ENCODE results near the gene MAGI3. TPM values are rescaled to one million over a fixed set of nuclear protein-coding genes. Genes with fewer than 3 reads are reported as not detected.

The MAGI3 gene
- total RNA-seq, 2 donors from 2014 or later = 1.5 to 3.5 TPM

- Mint-ChIP-seq H3K9me3 (no peaks in the 10 kb centered on the region), H3K36me3 (no peaks in the 10 kb centered on the region), H3K4me3 (no peak overlapping the region), H3K4me1 (ENCODE audit: low read depth in 2 of 2) (no peaks in the 10 kb centered on the region), H3K27me3 (peaks cover 14 to 30% of the 10 kb centered on the region in 2 donors), H3K27ac (no peak overlapping the region)
- no peak for ATAC-seq
- no peak for DNase-seq (ENCODE audit: low spot score)
Measured at GRCh38 chr1:113610372-113610771, 220.1 kb downstream of the MAGI3 start.

DNA sequence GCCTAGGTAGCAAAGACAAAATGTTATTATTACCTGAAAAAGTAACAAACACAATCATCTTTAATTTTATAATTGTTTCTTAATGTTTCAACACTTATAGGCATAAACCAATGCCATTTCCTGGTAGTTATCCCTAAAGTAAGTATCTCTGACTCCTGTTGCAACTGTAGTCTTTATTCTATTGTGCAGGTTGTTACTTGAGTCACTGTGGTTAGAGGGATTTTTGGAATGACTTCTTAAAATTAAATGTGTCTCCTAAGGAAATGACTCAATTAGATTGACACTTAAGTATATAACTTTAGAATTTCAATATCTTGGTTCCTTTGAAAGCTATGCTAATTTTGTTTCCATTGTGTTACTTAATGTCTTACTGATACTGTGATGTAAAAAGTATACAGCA, 225.1 kb downstream of the MAGI3 start:
- Mint-ChIP-seq H3K27ac (no peak overlapping the region), H3K4me1 (ENCODE audit: low read depth in 2 of 2) (no peaks in the 10 kb centered on the region), H3K4me3 (no peak overlapping the region), H3K27me3 (peaks cover 9 to 17% of the 10 kb centered on the region in 2 donors), H3K9me3 (no peaks in the 10 kb centered on the region), H3K36me3 (no peaks in the 10 kb centered on the region)
- DNase-seq (ENCODE audit: low spot score) = no peak
- ATAC-seq = no peak

- ATAC-seq (no peak), DNase-seq (ENCODE audit: low spot score) (no peak)
- no peaks in the 10 kb centered on the region for H3K36me3 Mint-ChIP-seq
- peaks cover 12 to 13% of the 10 kb centered on the region in 2 donors for H3K27me3 Mint-ChIP-seq
- H3K4me1 Mint-ChIP-seq (ENCODE audit: low read depth in 2 of 2) = no peaks in the 10 kb centered on the region
- no peak overlapping the region for H3K27ac Mint-ChIP-seq
- no peak overlapping the region for H3K4me3 Mint-ChIP-seq
- no peaks in the 10 kb centered on the region for H3K9me3 Mint-ChIP-seq
Measured at GRCh38 chr1:113616156-113616555, 225.8 kb downstream of the MAGI3 start.

- no peak overlapping the region for H3K27ac Mint-ChIP-seq
- no peaks in the 10 kb centered on the region for H3K9me3 Mint-ChIP-seq
- DNase-seq (ENCODE audit: low spot score) (no peak), ATAC-seq (no peak)
- H3K36me3 Mint-ChIP-seq = no peaks in the 10 kb centered on the region
- H3K4me1 Mint-ChIP-seq (ENCODE audit: low read depth in 2 of 2) = no peaks in the 10 kb centered on the region
- peaks cover 6 to 10% of the 10 kb centered on the region in 2 donors for H3K27me3 Mint-ChIP-seq
- H3K4me3 Mint-ChIP-seq = no peak overlapping the region
Measured at GRCh38 chr1:113617438-113618141, 227.3 kb downstream of the MAGI3 start.

GRCh38 chr1:113628997-113629396, 238.7 kb downstream of the MAGI3 start:
- Mint-ChIP-seq H3K4me1 (ENCODE audit: low read depth in 2 of 2) (no peaks in the 10 kb centered on the region), H3K4me3 (no peak overlapping the region), H3K36me3 (peaks cover 28% of the 10 kb centered on the region), H3K9me3 (peaks cover 14% of the 10 kb centered on the region), H3K27me3 (peaks cover 12 to 25% of the 10 kb centered on the region in 2 donors), H3K27ac (no peak overlapping the region)
- ATAC-seq (no peak), DNase-seq (ENCODE audit: low spot score) (no peak)

DNA sequence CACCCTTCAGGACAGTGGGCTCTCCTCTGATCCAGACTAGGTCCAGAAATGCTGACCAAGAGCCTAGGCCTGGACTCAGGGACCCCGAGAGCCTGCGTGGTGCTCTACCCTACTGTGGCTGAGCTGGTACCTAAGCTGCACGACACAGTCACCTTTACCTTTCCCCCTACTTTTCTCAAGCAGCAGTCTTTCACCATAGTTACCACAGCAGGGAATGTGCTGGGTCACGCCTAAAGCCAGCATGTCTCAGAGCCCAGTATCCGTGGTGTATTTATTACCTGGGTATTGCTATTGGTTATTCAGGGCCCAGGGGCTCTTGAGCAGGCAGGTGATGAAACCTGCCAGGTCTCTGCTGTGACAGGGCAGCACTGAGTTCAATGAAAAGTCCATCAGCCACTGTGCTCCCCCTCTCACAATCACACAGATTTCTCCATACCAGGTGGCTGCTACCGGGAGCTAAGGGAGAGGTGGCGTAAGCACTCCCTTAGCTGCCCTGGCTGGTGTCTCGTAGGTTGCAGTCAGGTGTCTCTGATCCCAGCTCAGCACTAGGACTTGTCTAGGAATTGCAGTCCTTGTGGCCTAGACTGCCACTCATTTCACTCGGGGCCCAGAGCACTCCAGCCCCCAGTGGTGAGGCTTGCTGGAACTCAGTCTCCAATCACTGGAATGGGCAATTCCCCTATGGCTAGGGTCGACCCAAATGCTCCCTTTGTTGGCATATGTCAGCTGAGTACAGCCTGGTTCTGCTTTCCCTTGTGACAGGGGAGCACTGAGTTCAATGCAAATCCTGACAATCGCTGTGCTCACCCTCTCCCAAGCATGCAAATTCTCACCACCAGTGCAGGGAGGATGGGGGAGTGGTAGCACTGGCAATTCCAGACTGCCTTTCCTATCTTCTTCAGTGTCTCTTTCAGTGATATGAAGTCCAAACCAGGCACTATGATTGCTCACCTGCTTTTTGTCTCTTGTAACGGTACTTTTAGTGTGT, 240.3 kb downstream of the MAGI3 start:
- H3K27me3 Mint-ChIP-seq = peaks cover 12 to 25% of the 10 kb centered on the region in 2 donors
- H3K4me1 Mint-ChIP-seq (ENCODE audit: low read depth in 2 of 2) = no peaks in the 10 kb centered on the region
- H3K36me3 Mint-ChIP-seq = peaks cover 28% of the 10 kb centered on the region
- DNase-seq (ENCODE audit: low spot score) (no peak), ATAC-seq (no peak)
- no peak overlapping the region for H3K4me3 Mint-ChIP-seq
- no peak overlapping the region for H3K27ac Mint-ChIP-seq
- H3K9me3 Mint-ChIP-seq = peaks cover 14% of the 10 kb centered on the region

DNA sequence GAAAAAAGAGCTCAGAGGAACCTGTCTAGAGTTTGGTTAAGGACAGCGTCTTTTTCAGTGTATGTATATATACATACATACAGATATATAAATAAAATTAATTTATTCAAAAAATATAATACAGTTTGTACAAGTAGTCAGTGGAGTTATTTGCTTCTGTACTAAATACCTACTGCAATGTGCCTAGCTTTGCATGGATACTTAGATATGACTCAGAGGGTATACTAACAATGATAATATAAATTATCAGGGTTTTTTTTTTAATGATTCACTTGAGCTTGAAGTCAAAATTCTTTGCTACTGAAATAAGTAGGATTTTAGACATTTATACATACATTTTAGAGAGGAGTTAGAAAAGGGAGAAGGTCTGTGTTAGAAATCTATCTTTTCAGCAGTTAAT, 251.1 kb downstream of the MAGI3 start:
- DNase-seq (ENCODE audit: low spot score) = no peak
- Mint-ChIP-seq H3K36me3 (no peaks in the 10 kb centered on the region), H3K4me3 (no peak overlapping the region), H3K27me3 (peaks cover 0 to 6% of the 10 kb centered on the region in 2 donors), H3K27ac (no peak overlapping the region), H3K9me3 (no peaks in the 10 kb centered on the region), H3K4me1 (ENCODE audit: low read depth in 2 of 2) (peaks cover 8 to 10% of the 10 kb centered on the region in 2 donors)
- ATAC-seq = no peak

GRCh38 chr1:113647164-113647563, 256.8 kb downstream of the MAGI3 start:
- Mint-ChIP-seq H3K36me3 (no peaks in the 10 kb centered on the region), H3K9me3 (no peaks in the 10 kb centered on the region), H3K4me1 (ENCODE audit: low read depth in 2 of 2) (peaks cover under 1 to 4% of the 10 kb centered on the region in 2 donors), H3K4me3 (no peak overlapping the region), H3K27ac (no peak overlapping the region), H3K27me3 (no peaks in the 10 kb centered on the region)
- ATAC-seq (no peak), DNase-seq (ENCODE audit: low spot score) (no peak)

DNA sequence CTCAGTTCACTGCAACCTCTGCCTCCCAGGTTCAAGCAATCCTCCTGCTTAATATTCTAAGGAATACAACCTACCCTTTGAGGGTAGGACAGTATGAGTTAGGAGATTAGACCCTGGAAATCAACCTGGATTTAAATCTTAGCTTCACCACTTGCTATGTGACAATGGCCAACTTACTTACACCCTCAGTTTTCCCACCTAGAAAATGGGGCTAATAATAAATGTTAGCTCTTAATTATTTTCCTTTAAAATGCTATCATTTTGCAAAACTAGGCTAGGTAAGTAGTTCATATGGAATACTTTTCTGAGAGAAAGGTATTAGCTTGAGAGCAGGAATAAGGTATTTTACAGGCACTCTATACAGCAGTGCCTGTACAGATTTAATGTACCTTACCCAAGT, 258.2 kb downstream of the MAGI3 start:
- Mint-ChIP-seq H3K27me3 (no peaks in the 10 kb centered on the region), H3K27ac (no peak overlapping the region), H3K9me3 (no peaks in the 10 kb centered on the region), H3K4me1 (ENCODE audit: low read depth in 2 of 2) (no peaks in the 10 kb centered on the region), H3K4me3 (no peak overlapping the region), H3K36me3 (no peaks in the 10 kb centered on the region)
- DNase-seq (ENCODE audit: low spot score) = no peak
- no peak for ATAC-seq

GRCh38 chr1:113652771-113653170, 262.5 kb downstream of the MAGI3 start:
- Mint-ChIP-seq H3K9me3 (no peaks in the 10 kb centered on the region), H3K27me3 (no peaks in the 10 kb centered on the region), H3K4me3 (no peak overlapping the region), H3K36me3 (no peaks in the 10 kb centered on the region), H3K27ac (no peak overlapping the region), H3K4me1 (ENCODE audit: low read depth in 2 of 2) (no peaks in the 10 kb centered on the region)
- DNase-seq (ENCODE audit: low spot score) = no peak
- ATAC-seq = no peak

- no peaks in the 10 kb centered on the region for H3K9me3 Mint-ChIP-seq
- DNase-seq (ENCODE audit: low spot score) = no peak
Measured at GRCh38 chr1:113653741-113654140, 263.4 kb downstream of the MAGI3 start.

DNA sequence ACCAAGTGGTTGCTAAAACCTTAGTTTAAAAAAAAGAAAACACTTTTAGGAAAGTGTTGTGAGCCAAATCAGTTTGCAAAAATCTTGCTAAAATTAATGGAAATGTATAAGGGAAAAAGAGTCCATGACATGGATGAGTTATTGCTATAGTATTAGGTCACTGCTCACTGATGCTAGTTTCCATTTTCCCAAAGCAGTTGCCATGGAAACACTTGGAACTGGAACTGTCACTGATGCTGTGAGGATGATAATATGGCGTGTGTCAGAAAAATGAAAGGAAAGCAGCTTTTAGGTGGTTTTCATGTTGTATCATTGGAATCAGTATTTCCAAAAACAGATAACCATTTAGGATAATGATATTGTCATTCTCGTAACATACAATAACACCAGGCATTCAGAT, 264.6 kb downstream of the MAGI3 start:
- Mint-ChIP-seq H3K4me1 (ENCODE audit: low read depth in 2 of 2) (no peaks in the 10 kb centered on the region), H3K27ac (no peak overlapping the region)
- ATAC-seq = no peak

More at GRCh38 chr1:113653741-113654140, 263.4 kb downstream of the MAGI3 start:
- ATAC-seq = no peak
- no peaks in the 10 kb centered on the region for H3K27me3 Mint-ChIP-seq
- no peaks in the 10 kb centered on the region for H3K4me1 Mint-ChIP-seq (ENCODE audit: low read depth in 2 of 2)
- no peak overlapping the region for H3K27ac Mint-ChIP-seq
- no peak overlapping the region for H3K4me3 Mint-ChIP-seq
- no peaks in the 10 kb centered on the region for H3K36me3 Mint-ChIP-seq

GRCh38 chr1:113657126-113657525, 266.8 kb downstream of the MAGI3 start:
- Mint-ChIP-seq H3K27ac (no peak overlapping the region), H3K9me3 (no peaks in the 10 kb centered on the region), H3K4me3 (no peak overlapping the region), H3K27me3 (no peaks in the 10 kb centered on the region), H3K4me1 (ENCODE audit: low read depth in 2 of 2) (no peaks in the 10 kb centered on the region), H3K36me3 (no peaks in the 10 kb centered on the region)
- DNase-seq (ENCODE audit: low spot score) (no peak), ATAC-seq (no peak)

More for the DNA sequence above, 264.6 kb downstream of the MAGI3 start:
- Mint-ChIP-seq H3K36me3 (no peaks in the 10 kb centered on the region), H3K27me3 (no peaks in the 10 kb centered on the region), H3K4me3 (no peak overlapping the region), H3K9me3 (no peaks in the 10 kb centered on the region)
- no peak for DNase-seq (ENCODE audit: low spot score)

DNA sequence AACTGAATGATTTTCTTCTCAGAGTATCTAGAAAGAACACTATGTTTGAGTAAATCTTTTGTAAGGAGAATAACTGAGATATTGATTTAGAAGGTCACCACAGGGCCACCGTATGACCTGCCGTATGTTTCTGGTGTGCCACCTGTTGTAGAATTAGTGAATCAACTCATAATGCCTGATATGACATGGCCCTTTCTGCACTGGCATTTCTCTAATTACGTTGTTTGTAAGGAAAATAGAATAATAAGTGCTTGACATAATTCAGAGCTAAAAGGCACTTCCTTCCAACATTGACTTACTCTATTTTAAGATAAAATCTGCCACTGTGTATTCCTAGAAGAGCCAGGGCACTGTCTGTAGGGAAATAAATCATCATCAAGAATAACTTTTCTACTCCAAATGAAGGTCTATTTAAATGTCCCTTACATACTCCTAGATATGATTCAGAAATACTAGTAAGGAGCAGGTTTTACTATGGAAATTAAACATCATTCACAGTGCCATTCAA, 267.3 kb downstream of the MAGI3 start:
- no peak for ATAC-seq

More for the DNA sequence above, 267.3 kb downstream of the MAGI3 start:
- H3K4me3 Mint-ChIP-seq = no peak overlapping the region
- H3K4me1 Mint-ChIP-seq (ENCODE audit: low read depth in 2 of 2) = no peaks in the 10 kb centered on the region
- H3K9me3 Mint-ChIP-seq = no peaks in the 10 kb centered on the region
- H3K27ac Mint-ChIP-seq = no peak overlapping the region
- no peaks in the 10 kb centered on the region for H3K27me3 Mint-ChIP-seq
- H3K36me3 Mint-ChIP-seq = no peaks in the 10 kb centered on the region
- no peak for DNase-seq (ENCODE audit: low spot score)

Measured in natural killer cell treated with Interleukin-12 subunit alpha and Interleukin-12 subunit beta and Interleukin-15 and Interleukin-18, amount 100 ng/mL, for 72 hours (primary cell).